Common myeloid progenitor, CD34-positive (primary cell): ENCODE measurements around the gene SOWAHA.
A peak's percentile ranks its signal among the peaks of the same experiment; 100 is the strongest.

ENCODE experiments used
- CTCF ChIA-PET: fragments of 350-600 bp; sonication (Branson Sonifier 250); formaldehyde crosslinking; loops from one replicate; lab custom pipeline; 2021; ENCODE audit warnings: antibody characterized with exemption; lab: Charles Lee
- POLR2A ChIA-PET: fragments of 350-600 bp; sonication (Branson Sonifier 250); formaldehyde crosslinking; loops from one replicate; lab custom pipeline; 2021; ENCODE audit warnings: antibody characterized with exemption; lab: Charles Lee
- DNase-seq, 3 donors: peaks; one replicate each; pipeline versions ENCODE4 v3.0.0 to v3.0.0-alpha.2; 2013
- H3K27ac ChIP-seq, 2 experiments: 1 replicate in 1 of 2; 2 replicates in 1 of 2; pipeline ENCODE4 v1.7.0; 2013; ENCODE audit warnings: inconsistent platforms in 2 of 2, low read length in 2 of 2, mild to moderate bottlenecking in 2 of 2, low read depth in 1 of 2, moderate library complexity in 1 of 2; ENCODE audit not compliant: severe bottlenecking in 2 of 2, insufficient read depth in 1 of 2, poor library complexity in 1 of 2
- H3K27me3 ChIP-seq, 5 experiments: replicated peaks in 2 of 5; 1 replicate in 3 of 5; 2 replicates in 2 of 5; pipeline versions ENCODE4 v1.6.1 to v1.7.0; 2013; ENCODE audit warnings: low read length in 4 of 5, mild to moderate bottlenecking in 2 of 5, moderate library complexity in 2 of 5, inconsistent platforms in 1 of 5; ENCODE audit not compliant: insufficient read depth in 5 of 5, control insufficient read depth in 4 of 5
- H3K36me3 ChIP-seq, 4 experiments: 1 replicate in 2 of 4; 2 replicates in 2 of 4; pipeline versions ENCODE4 v1.6.1 to v1.7.0; 2013; ENCODE audit warnings: low read length in 3 of 4, control low read depth in 1 of 4, mild to moderate bottlenecking in 1 of 4; ENCODE audit not compliant: control insufficient read depth in 4 of 4, insufficient read depth in 4 of 4
- H3K4me1 ChIP-seq, 4 experiments: 1 replicate in 3 of 4; 2 replicates in 1 of 4; pipeline versions ENCODE4 v1.6.1 to v1.7.1; 2013; ENCODE audit warnings: low read length in 3 of 4, mild to moderate bottlenecking in 3 of 4, control low read depth in 1 of 4, inconsistent platforms in 1 of 4, moderate library complexity in 1 of 4; ENCODE audit not compliant: control insufficient read depth in 4 of 4, insufficient read depth in 4 of 4; ENCODE audit errors: control extremely low read depth in 1 of 4
- H3K4me3 ChIP-seq, 7 experiments: 1 replicate in 4 of 7; 2 replicates in 3 of 7; pipeline versions ENCODE4 v1.5.1 to v1.7.0; 2013; ENCODE audit warnings: mild to moderate bottlenecking in 7 of 7, low read length in 6 of 7, moderate library complexity in 6 of 7, inconsistent platforms in 2 of 7, low read depth in 2 of 7, control low read depth in 1 of 7; ENCODE audit not compliant: insufficient read depth in 4 of 7, control insufficient read depth in 1 of 7; ENCODE audit errors: extremely low read depth in 1 of 7
- H3K9me3 ChIP-seq, 5 experiments: 1 replicate in 4 of 5; 2 replicates in 1 of 5; pipeline versions ENCODE4 v1.6.1 to v1.7.1; 2013; ENCODE audit warnings: low read length in 4 of 5, mild to moderate bottlenecking in 2 of 5, inconsistent platforms in 1 of 5, low read depth in 1 of 5, moderate library complexity in 1 of 5; ENCODE audit not compliant: control insufficient read depth in 4 of 5, insufficient read depth in 2 of 5; ENCODE audit errors: control extremely low read depth in 1 of 5
- WGBS: methylation state at CpG from one replicate; pipeline ENCODE4 v1.1.5; 2013; ENCODE audit not compliant: insufficient coverage; 5-methylcytosine and 5-hydroxymethylcytosine counted together

The SOWAHA gene

DNA sequence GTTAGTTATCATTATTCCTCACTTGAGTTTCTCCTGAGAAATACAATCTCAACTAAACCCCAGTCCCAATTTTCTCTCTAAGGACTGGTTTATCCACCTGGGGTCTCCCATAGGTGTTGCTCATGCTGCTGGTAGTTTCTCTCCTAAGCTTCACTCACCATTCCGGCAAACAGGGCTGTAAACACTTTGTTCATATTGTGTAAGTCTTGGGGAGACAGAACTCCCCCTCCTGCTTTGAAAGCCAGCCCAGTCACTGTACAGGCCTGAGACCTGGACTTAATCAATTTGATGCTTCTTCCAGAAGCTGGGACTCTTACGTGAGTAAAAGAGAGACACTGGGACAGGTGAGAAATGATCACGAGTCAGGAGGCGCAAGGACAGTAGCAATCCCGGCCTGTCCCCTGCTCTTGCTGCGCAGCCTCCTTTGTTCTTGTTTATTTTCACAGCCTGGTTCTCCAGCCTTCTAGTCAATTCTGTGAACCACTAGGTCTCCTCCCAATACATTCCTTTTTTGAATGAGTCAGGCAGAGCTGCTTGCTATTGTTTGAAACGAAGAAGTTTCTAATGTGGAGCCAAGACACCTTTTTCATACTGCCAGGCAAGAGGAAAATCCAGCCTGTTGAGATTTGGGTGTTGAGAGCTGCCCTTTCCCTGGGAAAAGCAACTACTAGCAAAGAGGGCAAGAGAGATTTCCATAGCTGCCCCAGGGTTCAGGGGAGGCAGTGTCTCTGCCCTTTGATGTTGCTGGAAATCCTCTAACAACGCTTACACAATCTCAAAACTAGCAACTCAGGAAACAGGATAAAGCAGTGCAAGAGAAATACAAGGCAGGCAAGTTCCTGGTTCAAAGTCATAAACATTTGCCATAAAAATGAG is 26.6 kb downstream of the SOWAHA start:
- Histone ChIP-seq H3K36me3 (no peaks in the 10 kb centered on the region), H3K27me3 (no peaks in the 10 kb centered on the region), H3K27ac (no peak overlapping the region), H3K4me1 (peaks cover 0 to 15% (median 4%) of the 10 kb centered on the region in 4 experiments), H3K4me3 (no peak overlapping the region), H3K9me3 (no peaks in the 10 kb centered on the region)
- no peak for DNase-seq
- 100% methylated on average over 5 of the region's 8 CpGs for WGBS
- ChIA-PET POLR2A (no interaction called here), CTCF (interaction anchor here (0.9 to 2.5 kb wide), 2 partner anchors 10 to 19 kb away, joined by 3 to 8 read pairs; no protein-coding TSS in a partner anchor)

DNA sequence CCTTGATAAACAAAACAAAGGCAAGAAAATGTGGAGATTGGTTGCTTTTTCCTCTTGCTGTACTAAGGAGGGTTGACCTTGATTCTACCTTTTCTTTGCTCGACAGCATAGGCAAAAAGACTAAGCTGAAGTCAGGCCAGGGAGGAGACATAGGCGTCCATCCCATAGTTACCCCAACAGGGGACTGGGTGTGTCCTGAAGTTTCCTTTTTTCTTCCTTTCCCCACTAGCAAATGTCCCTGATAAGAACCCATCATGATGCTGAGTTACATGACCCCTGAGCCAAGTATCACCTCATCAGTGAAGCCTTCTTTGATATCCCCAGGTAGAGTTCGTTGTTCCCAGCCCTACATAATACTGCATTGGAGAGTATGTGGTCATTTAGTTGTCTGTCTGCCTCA is 27.2 kb downstream of the SOWAHA start:
- ChIA-PET POLR2A (no interaction called here), CTCF (no interaction called here)
- no peaks in the 10 kb centered on the region for H3K27me3 ChIP-seq
- H3K9me3 ChIP-seq, result no peaks in the 10 kb centered on the region
- DNase-seq, result no peak
- 100% methylated on average over 2 of the region's 3 CpGs for WGBS
- no peaks in the 10 kb centered on the region for H3K36me3 ChIP-seq
- no peak overlapping the region for H3K27ac ChIP-seq
- H3K4me3 ChIP-seq, result no peak overlapping the region
- H3K4me1 ChIP-seq, result peaks cover 0 to 15% (median 4%) of the 10 kb centered on the region in 4 experiments

DNA sequence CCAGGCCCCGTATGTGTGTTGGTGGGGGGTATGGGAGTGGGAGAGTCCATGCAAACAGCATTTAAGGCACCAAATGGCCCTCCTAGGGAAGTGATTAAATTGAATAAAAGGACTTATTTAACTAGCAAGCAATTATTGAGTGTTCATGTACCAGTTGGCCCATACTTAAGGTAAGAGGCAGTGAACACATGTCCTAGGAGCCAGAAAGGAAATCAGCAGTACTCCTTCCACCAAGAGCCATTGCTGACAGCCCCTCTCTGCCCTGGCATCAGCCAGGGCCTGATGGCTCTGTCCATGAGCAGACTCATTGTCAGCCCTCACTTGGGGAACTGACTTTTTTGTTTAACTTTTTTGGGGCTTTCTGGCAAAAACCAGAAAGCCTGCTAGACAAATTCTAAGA is 27.8 kb downstream of the SOWAHA start:
- no peak for DNase-seq
- 100% methylated on average over 1 of the region's 1 CpG for WGBS
- POLR2A ChIA-PET, result no interaction called here
- no peaks in the 10 kb centered on the region for H3K27me3 ChIP-seq
- no peaks in the 10 kb centered on the region for H3K36me3 ChIP-seq
- CTCF ChIA-PET, result interaction anchor here (0.9 to 1.1 kb wide), 2 partner anchors 18 to 20 kb away, joined by 3 read pairs; no protein-coding TSS in a partner anchor
- H3K9me3 ChIP-seq, result no peaks in the 10 kb centered on the region
- no peak overlapping the region for H3K27ac ChIP-seq
- peaks cover 0 to 15% (median 4%) of the 10 kb centered on the region in 4 experiments for H3K4me1 ChIP-seq
- H3K4me3 ChIP-seq, result no peak overlapping the region

- POLR2A ChIA-PET, result no interaction called here
- CTCF ChIA-PET, result interaction anchor here (0.9 to 1.2 kb wide), 3 partner anchors 12 to 19 kb away, joined by 3 read pairs; no protein-coding TSS in a partner anchor
Measured at GRCh38 chr5:132841305-132841704, 28.2 kb downstream of the SOWAHA start.

DNA sequence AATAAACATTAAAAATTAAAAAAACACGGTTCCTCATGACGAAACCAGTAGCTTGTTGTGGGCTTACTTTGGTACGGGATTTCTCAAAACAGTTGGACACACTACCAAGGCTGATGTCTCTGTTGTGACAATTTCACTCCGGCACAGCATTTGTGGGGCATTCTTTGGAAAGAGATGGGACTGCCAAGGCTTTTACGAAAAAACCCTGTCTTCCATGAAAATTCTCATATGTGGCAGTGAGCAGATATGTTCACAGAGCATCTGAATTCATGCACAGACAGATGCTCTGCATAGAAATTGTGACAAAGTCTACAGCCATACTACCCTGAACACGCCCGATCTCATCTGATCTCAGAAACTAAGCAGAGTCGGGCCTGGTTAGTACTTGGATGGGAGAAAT is 35.2 kb downstream of the SOWAHA start:
- H3K4me1 ChIP-seq, result no peaks in the 10 kb centered on the region
- 94% methylated on average over 5 of the region's 8 CpGs for WGBS
- H3K36me3 ChIP-seq, result no peaks in the 10 kb centered on the region
- DNase-seq, result no peak
- ChIA-PET CTCF (interaction anchor here (1.4 kb wide), 1 partner anchor 15 kb away, joined by 3 read pairs; no protein-coding TSS in a partner anchor), POLR2A (interaction anchor here (0.6 kb wide), 1 partner anchor 16 kb away, joined by 4 read pairs; no protein-coding TSS in a partner anchor)
- no peaks in the 10 kb centered on the region for H3K27me3 ChIP-seq
- H3K4me3 ChIP-seq, result no peak overlapping the region
- H3K9me3 ChIP-seq, result no peaks in the 10 kb centered on the region
- H3K27ac ChIP-seq, result no peak overlapping the region

More at GRCh38 chr5:132841305-132841704, 28.2 kb downstream of the SOWAHA start:
- Histone ChIP-seq H3K27ac (no peak overlapping the region), H3K36me3 (no peaks in the 10 kb centered on the region), H3K4me1 (peaks cover 0 to 15% (median 4%) of the 10 kb centered on the region in 4 experiments), H3K27me3 (no peaks in the 10 kb centered on the region), H3K4me3 (no peak overlapping the region), H3K9me3 (no peaks in the 10 kb centered on the region)
- peak in 2 of 3 donors; percentile 62 to 73 for DNase-seq
- 85% methylated on average over 2 of the region's 4 CpGs for WGBS

- 100% methylated on average over 1 of the region's 1 CpG for WGBS
- Histone ChIP-seq H3K4me1 (peaks cover 0 to 2% (median 0%) of the 10 kb centered on the region in 4 experiments), H3K27ac (no peak overlapping the region), H3K27me3 (no peaks in the 10 kb centered on the region), H3K9me3 (no peaks in the 10 kb centered on the region), H3K4me3 (no peak overlapping the region), H3K36me3 (no peaks in the 10 kb centered on the region)
- ChIA-PET CTCF (interaction anchor here (0.8 to 2.3 kb wide), 4 partner anchors 11 to 17 kb away, joined by 3 to 8 read pairs (median 3); no protein-coding TSS in a partner anchor), POLR2A (no interaction called here)
- no peak for DNase-seq
Measured at GRCh38 chr5:132849347-132849746, 36.2 kb downstream of the SOWAHA start.

DNA sequence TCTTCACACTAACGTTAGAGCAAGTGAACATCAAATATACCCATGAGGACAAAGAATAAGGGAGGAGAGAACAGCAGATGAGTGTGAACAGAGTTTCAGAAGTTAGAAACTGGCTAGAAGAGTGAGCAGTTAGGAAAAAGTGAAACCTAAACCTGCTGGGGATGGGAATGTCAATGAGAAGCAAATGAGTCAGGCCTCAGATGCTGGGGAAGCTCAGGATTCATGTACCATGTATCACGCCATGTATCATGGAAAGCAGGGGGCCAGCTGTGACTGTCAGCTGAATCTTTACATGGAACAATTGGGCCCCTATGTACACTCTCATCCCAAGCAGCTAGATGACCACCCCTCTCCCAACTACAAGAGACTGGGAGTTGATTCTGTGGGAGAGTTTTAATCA is 37.0 kb downstream of the SOWAHA start:
- ChIA-PET CTCF (interaction anchor here (0.8 to 2.3 kb wide), 5 partner anchors 10 to 323 kb away, joined by 3 to 8 read pairs (median 3); no protein-coding TSS in a partner anchor), POLR2A (no interaction called here)
- Histone ChIP-seq H3K4me1 (peaks cover 0 to 2% (median 0%) of the 10 kb centered on the region in 4 experiments), H3K36me3 (no peaks in the 10 kb centered on the region), H3K27me3 (no peaks in the 10 kb centered on the region), H3K27ac (no peak overlapping the region), H3K4me3 (no peak overlapping the region), H3K9me3 (no peaks in the 10 kb centered on the region)
- no peak for DNase-seq
- 100% methylated on average over 1 of the region's 2 CpGs for WGBS
